Measurements from ENCODE around the gene PRKG1.

Gene PRKG1

GRCh38 chr10:51767103-51767763, 692.9 kb downstream of the PRKG1 start:
- H3K4me3 ChIP-seq (ENCODE audit: low read depth, low read length), result no peak overlapping the region
- H3K27ac ChIP-seq, result no peak overlapping the region
- TF ChIP-seq CTCF (IDR thresholded peaks at IDR 0.05; ENCODE audit: low read depth, low read length), result no peak
- DNase-seq, result no peak
- H3K36me3 ChIP-seq, result no peaks in the 10 kb centered on the region
- H3K9me3 ChIP-seq (ENCODE audit: severe bottlenecking), result no peaks in the 10 kb centered on the region
- no peaks in the 10 kb centered on the region for H3K27me3 ChIP-seq (ENCODE audit: insufficient read depth, low read depth, severe bottlenecking)

GRCh38 chr10:51768886-51769465, 694.7 kb downstream of the PRKG1 start:
- no peaks in the 10 kb centered on the region for H3K27me3 ChIP-seq (ENCODE audit: insufficient read depth, low read depth, severe bottlenecking)
- no peak for TF ChIP-seq CTCF (IDR thresholded peaks at IDR 0.05; ENCODE audit: low read depth, low read length)
- H3K36me3 ChIP-seq, result no peaks in the 10 kb centered on the region
- no peak for DNase-seq
- H3K27ac ChIP-seq, result no peak overlapping the region
- no peaks in the 10 kb centered on the region for H3K9me3 ChIP-seq (ENCODE audit: severe bottlenecking)
- no peak overlapping the region for H3K4me3 ChIP-seq (ENCODE audit: low read depth, low read length)

- TF ChIP-seq CTCF (IDR thresholded peaks at IDR 0.05; ENCODE audit: low read depth, low read length), result no peak
- Histone ChIP-seq H3K4me3 (ENCODE audit: low read depth, low read length) (no peak overlapping the region), H3K27me3 (ENCODE audit: insufficient read depth, low read depth, severe bottlenecking) (no peaks in the 10 kb centered on the region)
Observed at GRCh38 chr10:51770709-51771108, 696.4 kb downstream of the PRKG1 start.

GRCh38 chr10:51772387-51772786, 698.1 kb downstream of the PRKG1 start:
- no peak for DNase-seq
- Histone ChIP-seq H3K36me3 (no peaks in the 10 kb centered on the region), H3K27me3 (ENCODE audit: insufficient read depth, low read depth, severe bottlenecking) (no peaks in the 10 kb centered on the region), H3K4me3 (ENCODE audit: low read depth, low read length) (no peak overlapping the region), H3K9me3 (ENCODE audit: severe bottlenecking) (no peaks in the 10 kb centered on the region), H3K27ac (no peak overlapping the region)
- TF ChIP-seq CTCF (IDR thresholded peaks at IDR 0.05; ENCODE audit: low read depth, low read length), result no peak

More at GRCh38 chr10:51770709-51771108, 696.4 kb downstream of the PRKG1 start:
- DNase-seq, result no peak
- H3K27ac ChIP-seq, result no peak overlapping the region
- no peaks in the 10 kb centered on the region for H3K36me3 ChIP-seq
- H3K9me3 ChIP-seq (ENCODE audit: severe bottlenecking), result no peaks in the 10 kb centered on the region

- Histone ChIP-seq H3K9me3 (ENCODE audit: severe bottlenecking) (no peaks in the 10 kb centered on the region), H3K27me3 (ENCODE audit: insufficient read depth, low read depth, severe bottlenecking) (no peaks in the 10 kb centered on the region), H3K4me3 (ENCODE audit: low read depth, low read length) (no peak overlapping the region), H3K27ac (no peak overlapping the region), H3K36me3 (no peaks in the 10 kb centered on the region)
- no peak for DNase-seq
- no peak for TF ChIP-seq CTCF (IDR thresholded peaks at IDR 0.05; ENCODE audit: low read depth, low read length)
Observed at GRCh38 chr10:51773681-51774080, 699.4 kb downstream of the PRKG1 start.

GRCh38 chr10:51783941-51784340, 709.7 kb downstream of the PRKG1 start:
- H3K27me3 ChIP-seq (ENCODE audit: insufficient read depth, low read depth, severe bottlenecking), result no peaks in the 10 kb centered on the region
- H3K27ac ChIP-seq, result no peak overlapping the region
- H3K4me3 ChIP-seq (ENCODE audit: low read depth, low read length), result no peak overlapping the region
- H3K36me3 ChIP-seq, result no peaks in the 10 kb centered on the region
- DNase-seq, result no peak
- H3K9me3 ChIP-seq (ENCODE audit: severe bottlenecking), result no peaks in the 10 kb centered on the region
- TF ChIP-seq CTCF (IDR thresholded peaks at IDR 0.05; ENCODE audit: low read depth, low read length), result no peak

All from WERI-Rb-1 (cell line).